Posterior vena cava (tissue), 2 donors: ENCODE data around the gene PTCD1. TPM values are rescaled to one million over a fixed set of nuclear protein-coding genes. Genes with fewer than 3 reads are reported as not detected.
"Not testable (repeated sequence)": the region's sequence is repeated elsewhere in the genome, so short reads cannot be mapped to it uniquely, and the experiment has no call there.

Experiments used
- DNase-seq: peaks from one replicate; pipeline ENCODE4 v3.0.0-alpha.2; 2020; ENCODE audit warnings: low spot score
- intact Hi-C, 2 donors: fragments of 100-400 bp; cut with DNase I; formaldehyde crosslinking; loops; one replicate each; pipeline versions ENCODE4 v1.14.1 to v1.14.2; 2022 to 2023
- total RNA-seq, 2 donors: library from RNA; stranded (reverse); fragmentation: NEBNext Ultra II Directional; extraction: Animal tissue kit (Norgen Biotek cat#: 25700); gene quantifications; one replicate each; pipeline ENCODE4 v1.2.1, GENCODE V29; 2021
- donor health status: DM: yes; HTN: yes; CAD: no.
- donor health status: DM: yes; HTN: yes; CAD: no.

Gene PTCD1
- total RNA-seq, 2 donors from 2014 or later = 3.1 to 5.6 TPM

DNA sequence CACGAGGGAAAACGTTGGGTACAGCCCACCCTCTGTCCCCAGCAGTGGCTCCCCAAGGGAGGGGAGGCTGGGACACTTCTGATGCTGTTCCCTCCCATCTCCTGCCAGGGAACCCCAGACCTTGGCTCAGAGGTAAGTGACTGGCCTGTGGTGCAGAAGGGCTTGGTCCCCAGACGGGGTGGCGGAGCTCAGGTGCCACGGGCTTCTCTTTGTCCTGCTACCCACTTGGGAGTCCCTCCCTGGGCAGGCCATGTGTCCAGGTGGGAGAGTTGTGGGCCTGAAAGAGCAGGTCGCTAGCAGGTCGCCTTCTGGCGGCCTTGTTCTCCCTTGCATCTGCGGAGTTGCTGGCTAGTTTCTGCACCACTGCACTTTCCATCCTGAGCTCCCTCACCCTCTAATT is 17.3 kb upstream of the PTCD1 start:
- intact Hi-C loops = no loop called here
- no peak for DNase-seq

DNA sequence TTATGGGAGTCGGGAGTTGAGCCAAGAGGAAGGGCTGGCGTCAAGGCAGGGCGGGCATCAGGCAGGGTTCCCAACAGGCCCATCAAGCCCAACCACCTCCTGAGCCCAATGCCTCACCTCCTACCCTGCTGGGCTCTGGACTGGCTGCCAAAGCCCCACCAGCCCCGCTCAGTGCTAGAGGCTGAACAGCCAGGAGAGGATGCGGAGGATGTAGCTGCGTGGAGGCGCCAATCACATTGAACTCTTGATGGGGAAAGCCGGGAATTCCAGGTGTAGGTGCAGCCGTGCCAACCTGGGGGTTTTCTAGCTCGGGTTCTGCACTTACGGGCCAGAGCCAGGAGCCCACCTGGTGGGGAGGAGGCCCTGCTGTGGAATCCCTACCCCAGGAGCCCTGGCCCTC is 14.5 kb upstream of the PTCD1 start:
- DNase-seq = no peak
- intact Hi-C loops = loop anchor here in 1 of 2 donors (5.0 kb wide), 1 partner anchor 46 kb away; the partner anchor contains the start of genes BUD31 and PDAP1

DNA sequence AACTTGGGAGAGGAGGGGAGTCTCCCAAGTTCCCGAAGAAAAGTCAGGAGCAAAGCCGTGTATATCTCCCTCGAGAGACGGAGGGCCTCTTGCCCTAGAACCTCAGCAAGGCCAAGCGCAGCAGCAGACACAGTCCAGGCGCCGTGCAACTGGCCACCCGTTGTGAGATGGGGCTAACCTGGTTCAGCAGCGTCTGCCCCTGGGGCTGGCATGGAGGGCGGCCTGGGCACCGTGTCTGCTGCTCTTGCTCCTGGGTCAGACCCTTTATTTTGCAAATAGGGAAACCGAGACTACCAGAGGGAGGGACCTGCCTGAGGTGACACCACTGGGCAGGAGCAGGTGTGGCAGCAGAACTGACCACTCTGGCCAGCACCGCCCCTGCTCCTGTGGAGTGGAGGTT is 13.9 kb upstream of the PTCD1 start:
- intact Hi-C loops = loop anchor here in 1 of 2 donors (5.0 kb wide), 1 partner anchor 45 kb away; the partner anchor contains the start of genes BUD31 and PDAP1
- no peak for DNase-seq

DNA sequence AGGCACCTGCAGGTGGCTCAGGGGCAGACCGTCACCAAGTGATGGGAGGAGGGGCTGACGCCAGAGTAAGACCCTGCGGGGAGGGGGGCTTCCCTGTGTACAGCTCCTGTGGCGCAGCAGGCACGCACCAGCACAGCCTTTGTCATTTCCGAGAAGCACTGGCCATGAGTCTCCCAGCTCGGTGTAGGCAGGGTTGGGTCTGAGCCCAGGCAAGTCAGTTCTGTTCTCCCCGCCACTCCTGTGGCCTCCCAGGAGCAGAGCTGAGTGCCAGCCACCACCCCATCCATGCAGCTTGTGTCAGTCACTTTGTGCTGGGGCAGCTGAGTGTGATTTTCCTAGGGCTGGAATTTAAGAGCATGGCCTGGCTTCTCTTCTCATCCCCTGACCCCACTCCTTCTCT is 13.3 kb upstream of the PTCD1 start:
- intact Hi-C loops = loop anchor here in 1 of 2 donors (5.0 kb wide), 1 partner anchor 45 kb away; the partner anchor contains the start of genes BUD31 and PDAP1
- no peak for DNase-seq

DNA sequence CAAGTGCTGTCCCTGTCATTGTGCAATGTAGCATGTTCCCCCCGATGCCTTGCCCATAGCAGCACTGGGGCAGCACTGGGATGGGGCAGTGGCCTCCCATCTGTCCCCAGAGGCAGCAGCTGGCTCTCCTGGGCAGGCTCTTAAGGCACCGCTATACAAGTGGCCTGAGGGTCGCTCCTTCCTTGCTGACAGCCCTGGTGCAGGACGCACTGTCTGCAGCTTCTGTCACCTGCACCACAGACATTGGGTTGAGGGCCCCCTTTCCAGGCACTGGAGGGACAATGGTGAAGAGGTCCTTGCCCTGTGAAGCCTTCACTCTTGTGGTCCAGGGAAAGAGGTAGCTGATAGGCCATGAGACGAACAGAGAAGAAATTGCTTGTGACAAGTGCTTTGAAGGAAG is 10.7 kb upstream of the PTCD1 start:
- intact Hi-C loops = no loop called here

DNA sequence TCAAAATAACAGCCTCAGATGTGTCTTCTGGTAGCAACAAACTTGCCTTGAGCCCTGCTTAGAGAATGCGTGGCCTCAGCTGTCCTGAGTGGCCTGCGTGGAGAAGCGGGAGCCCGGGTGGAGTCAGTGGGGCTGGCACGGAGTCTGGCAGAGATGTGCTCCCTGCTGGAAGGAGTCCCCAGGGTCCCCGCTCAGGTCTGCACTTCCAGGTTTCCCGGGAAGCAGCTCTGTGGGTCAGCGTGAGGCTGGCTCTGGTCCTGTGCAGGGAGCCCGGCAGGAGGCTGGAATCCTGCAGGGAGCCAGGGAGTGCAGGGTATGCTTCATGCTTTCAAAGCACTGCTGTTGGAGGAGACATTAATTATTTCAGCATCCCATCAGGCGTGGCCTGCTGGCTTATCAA is 10.3 kb upstream of the PTCD1 start:
- DNase-seq = no peak
- intact Hi-C loops = no loop called here

More for the DNA sequence above, 10.7 kb upstream of the PTCD1 start:
- DNase-seq = no peak

DNA sequence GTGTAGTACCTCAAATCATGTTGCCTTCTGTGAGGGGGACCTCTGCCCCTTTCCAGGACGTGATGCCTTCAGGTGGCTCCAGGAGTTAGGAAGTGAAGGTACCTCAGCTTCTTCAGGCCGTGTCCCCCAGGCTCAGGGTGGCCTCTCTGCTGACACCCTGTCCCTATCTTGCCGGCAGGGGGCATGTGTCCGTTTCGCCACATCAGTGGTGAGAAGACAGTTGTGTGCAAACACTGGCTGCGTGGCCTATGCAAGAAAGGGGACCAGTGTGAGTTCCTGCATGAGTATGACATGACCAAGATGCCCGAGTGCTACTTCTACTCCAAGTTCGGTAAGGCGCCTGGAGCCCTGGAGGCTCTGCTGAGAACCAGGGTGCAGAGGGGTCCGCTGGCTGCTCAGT is 9.3 kb upstream of the PTCD1 start:
- no peak for DNase-seq
- intact Hi-C loops = loop anchor here in 1 of 2 donors (2.0 kb wide), 1 partner anchor 57 kb away; the partner anchor contains the start of gene ZKSCAN5

DNA sequence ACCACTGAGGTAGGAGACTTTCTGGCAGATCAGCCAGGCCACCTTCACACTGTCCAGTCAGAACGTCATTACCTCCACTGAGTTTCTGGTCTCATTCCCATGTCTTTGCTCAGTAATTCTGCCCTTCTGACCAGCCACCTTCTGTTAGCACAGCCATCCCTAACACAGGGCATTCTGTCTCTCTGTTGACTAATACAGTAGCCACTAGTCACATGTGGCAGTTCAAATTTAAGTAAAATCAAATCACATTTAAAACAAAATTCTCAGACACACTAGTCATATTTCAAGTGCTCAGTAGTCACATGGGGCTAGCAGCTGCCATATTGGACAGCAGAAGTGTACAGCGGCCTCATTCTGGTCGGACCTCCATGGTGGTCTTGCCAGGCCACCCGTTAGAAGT is 7.5 kb upstream of the PTCD1 start:
- no peak for DNase-seq
- intact Hi-C loops = loop anchor here in 1 of 2 donors (2.0 kb wide), 1 partner anchor 59 kb away; the partner anchor contains the start of gene ZKSCAN5

DNA sequence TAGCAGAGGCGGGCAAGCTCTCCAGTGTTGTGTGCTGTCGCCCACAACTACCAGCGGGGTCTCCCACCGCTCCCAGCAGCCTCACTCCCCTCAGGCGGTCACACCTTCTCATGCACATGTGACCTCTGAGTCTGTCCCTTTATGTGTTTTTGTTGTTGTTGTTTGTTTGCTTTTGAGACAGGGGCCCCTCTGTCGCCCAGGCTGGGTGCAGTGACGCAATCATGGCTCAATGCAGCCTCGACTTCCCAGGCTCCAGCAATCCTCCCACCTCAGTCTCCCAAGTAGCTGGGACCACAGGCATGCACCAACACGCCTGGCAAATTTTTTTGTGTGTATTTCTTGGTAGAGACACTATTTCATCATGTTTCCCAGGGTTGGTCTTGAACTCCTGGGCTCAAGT is 1.6 kb upstream of the PTCD1 start:
- intact Hi-C loops = no loop called here
- no peak for DNase-seq

DNA sequence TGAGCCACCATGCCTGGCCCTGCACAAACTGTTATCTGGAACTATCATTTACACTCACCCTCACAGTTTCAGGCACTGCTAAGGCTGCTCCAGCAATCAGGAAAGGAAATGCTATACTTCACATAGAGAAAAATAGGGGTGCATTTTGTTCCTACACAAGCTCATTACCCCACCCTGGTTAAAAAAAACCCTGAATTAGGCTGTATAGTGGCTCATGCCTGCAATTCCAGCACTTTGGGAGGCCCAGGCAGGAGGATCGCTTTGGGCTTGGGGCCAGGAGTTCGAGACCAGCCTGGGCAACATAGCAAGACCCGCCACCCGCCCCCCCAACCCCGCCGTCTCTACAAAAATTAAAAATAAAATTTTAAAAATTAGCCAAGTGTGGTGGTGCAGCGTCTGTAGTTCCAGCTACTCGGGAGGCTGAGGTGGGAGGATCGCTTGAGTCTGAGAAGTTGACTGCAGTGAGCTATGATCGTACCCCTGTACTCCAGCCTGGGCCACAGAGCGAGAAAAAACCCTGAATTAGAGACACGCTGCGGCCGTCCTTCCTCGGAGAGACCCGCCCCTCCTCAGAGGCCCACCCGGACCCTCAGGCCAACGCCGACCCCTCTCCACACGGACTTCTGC is 539 bp downstream of the PTCD1 start:
- intact Hi-C loops = no loop called here

DNA sequence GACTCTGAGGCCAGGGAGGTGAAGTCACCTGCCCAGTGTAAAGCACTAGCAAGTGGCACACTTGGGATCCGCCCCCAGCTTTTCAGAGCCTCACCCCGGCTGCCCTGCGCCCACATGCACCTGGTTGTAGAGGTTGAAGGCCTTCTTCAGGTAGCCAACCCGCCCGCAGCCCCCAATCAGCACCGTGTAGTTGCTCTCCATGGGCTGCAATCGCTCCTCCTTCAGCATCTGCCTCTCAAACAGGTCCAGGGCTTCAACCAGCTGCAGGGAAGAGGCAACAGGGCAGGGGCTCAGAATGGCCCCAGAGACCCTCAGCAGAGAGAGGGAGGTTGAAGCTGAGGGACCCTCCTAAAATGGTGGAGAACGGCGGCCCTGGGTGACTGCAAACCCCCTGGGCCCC is 5.4 kb downstream of the PTCD1 start:
- intact Hi-C loops = no loop called here
- DNase-seq = no peak

More for the DNA sequence above, 539 bp downstream of the PTCD1 start:
- no peak for DNase-seq

DNA sequence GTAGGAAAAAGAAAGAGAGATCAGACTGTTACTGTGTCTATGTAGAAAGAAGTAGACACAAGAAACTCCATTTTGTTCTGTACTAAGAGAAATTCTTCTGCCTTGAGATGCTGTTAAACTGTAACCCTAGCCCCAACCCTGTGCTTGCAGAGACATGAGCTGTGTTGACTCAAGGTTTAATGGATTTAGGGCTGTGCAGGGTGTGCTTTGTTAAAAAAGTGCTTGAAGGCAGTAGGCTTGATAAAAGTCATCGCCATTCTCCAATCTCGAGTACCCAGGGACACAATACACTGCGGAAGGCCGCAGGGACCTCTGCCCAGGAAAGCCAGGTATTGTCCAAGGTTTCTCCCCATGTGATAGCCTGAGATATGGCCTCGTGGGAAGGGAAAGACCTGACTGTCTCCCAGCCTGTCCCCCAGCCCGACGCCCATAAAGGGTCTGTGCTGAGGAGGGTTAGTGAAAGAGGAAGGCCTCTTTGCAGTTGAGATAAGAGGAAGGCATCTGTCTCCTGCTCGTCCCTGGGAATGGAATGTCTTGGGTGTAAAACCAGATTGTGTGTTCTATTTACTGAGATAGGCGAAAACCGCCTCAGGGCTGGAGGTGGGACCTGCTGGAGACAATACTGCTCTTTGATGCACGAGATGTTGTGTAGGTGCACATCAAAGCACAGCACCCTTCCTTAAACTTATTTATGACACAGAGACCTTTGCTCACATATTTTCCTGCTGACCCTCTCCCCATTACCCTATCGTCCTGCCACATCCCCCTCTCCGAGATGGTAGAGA is 6.7 kb downstream of the PTCD1 start:
- intact Hi-C loops, DNase-seq: not testable (repeated sequence)

DNA sequence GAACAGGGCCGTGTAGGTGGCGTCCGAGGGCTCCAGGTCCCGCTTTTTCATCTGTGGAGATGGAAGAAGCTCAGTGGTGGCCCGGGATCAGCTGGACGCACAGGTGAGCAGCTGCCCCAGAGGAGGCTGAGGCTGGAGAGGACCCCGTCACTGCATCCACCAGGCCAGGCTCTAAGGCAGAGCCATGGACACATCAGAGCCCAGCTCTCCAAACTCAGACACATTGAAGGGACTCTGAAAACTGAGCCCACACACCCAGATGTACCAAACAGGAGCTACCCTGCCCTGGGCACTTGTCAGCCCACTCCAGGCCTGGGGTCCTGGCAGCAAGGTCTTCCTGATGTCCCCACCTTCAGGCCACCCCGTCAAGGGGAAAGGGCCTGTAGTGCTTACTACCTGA is 8.8 kb downstream of the PTCD1 start:
- intact Hi-C loops = loop anchor here in 1 of 2 donors (10.0 kb wide), 1 partner anchor 1955 kb away; no protein-coding TSS in a partner anchor
- DNase-seq = no peak

DNA sequence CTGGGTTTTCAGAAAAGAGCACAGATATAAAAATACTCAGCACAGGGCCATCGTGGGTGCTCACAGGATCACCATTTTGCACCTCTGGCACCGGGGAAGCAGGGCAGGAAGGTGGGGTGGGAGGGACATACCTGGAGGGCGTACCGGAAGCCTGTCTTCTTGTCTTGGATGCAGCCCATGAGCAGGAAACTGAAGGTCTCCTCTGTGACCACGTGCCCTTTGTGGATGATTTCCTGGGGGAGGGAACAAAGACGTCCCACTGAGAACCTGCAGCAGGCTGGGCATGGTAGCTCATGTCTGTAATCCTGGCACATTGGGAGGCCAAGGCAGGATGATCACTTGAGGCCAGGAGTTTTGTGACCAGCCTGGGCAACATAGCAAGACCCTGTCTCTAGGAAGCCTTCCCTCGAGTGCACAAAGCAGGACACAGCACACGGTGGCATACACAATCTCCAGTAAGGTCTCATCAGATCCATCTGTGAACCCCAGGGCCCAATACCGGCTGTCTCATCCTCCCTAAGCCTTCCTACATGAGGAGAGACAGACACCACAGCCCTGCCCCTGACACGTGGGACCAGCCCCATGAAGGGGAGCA is 9.5 kb downstream of the PTCD1 start:
- no peak for DNase-seq
- intact Hi-C loops = loop anchor here in 1 of 2 donors (10.0 kb wide), 1 partner anchor 1954 kb away; no protein-coding TSS in a partner anchor

DNA sequence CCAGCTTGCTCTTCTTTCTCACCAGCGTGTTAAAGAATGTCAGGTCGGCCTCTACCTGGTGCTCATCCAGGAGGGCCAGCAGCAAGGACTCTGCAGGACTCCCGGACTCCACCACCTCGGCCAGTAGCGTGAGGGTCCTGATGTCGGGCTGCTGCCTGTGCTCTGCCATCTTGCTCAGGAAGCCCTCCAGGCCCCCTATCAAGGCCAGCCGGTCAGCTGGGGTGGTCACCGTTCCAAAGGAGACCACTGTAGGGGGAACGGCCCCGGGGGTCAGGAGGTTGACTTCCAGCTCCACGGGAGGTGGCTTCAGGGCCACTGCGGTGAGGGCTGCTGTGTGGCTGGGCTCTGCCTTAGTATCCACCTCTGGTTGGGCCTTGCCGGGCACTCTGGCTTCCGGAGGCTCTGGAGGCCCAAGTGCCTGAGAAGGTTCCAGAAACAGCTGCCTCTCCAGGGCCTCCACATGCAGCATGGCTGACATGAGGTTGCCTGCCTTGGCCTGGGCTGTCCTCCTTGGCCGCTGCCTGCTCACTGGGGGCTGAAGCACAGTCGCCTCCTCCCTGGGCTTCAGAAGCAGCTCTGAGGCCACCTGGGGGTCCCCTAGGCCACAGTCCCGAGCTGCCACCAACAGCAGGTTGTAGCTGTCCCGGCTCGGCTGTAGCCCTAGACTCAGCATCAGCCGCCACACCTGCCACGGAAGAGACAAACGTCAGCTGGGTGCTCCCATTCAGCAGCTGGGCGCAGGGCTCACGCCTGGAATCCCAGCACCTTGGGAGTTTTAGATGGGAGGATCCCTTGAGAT is 13.5 kb downstream of the PTCD1 start:
- intact Hi-C loops = loop anchor here in 1 of 2 donors (10.0 kb wide), 1 partner anchor 1950 kb away; no protein-coding TSS in a partner anchor
- DNase-seq = no peak

DNA sequence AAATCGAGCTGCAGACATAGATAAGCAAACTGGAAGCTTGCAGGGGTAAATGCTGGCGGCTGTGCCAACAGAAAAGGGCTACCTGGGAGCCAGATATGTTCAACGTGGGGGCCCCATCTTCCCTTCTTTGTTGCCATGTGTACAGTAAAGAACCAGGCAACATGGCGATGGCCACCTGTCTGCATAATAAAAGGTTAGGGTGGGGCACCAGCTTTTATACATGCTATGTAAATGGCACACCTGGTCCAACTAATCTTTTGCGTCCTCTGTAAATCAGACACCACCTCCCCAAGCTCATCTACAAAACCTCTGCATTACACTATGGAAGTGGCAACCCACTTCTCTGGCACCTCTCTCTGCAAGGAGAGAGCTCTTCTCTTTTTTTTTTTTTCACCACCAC is 16.0 kb downstream of the PTCD1 start:
- DNase-seq = no peak
- intact Hi-C loops = loop anchor here in 1 of 2 donors (10.0 kb wide), 1 partner anchor 1948 kb away; no protein-coding TSS in a partner anchor

DNA sequence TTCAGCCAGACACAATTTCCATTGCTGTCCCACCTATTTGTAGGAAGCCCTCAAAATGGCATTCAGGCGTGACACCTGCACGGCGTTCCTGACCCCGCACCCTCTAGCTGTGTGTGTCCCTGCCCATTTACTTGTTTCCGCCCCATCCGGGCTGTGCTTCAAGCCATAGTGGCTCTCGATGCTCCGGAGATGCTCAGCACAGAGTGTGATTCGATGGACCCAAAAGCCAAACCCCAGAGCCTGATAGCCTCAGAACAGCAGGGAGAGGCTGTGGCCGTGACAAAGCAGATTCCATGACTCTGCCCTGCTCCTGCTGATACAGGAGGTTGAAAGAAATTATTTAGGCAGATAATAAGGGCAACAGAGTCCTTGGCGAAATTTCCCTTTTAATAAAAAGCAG is 16.4 kb downstream of the PTCD1 start:
- intact Hi-C loops = loop anchor here in 1 of 2 donors (10.0 kb wide), 1 partner anchor 1947 kb away; no protein-coding TSS in a partner anchor
- no peak for DNase-seq

DNA sequence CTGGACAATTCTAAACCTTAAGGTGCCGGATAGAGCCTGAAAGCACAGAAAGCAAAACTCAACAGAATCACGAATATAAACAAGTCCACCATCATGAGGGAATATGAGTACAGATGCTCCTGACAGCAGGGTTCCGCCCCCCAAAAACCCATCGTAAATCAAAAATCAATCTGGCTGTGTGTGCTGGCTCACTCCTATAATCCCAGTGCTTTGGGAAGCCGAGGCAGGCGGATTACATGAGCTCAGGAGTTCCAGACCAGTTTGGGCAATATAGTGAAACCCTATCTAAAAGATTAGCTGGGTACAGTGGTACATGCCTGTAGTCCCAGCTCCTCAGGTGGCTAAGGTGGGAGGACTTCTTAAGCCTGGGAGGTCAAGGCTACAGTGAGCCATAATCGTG is 17.6 kb downstream of the PTCD1 start:
- DNase-seq = no peak
- intact Hi-C loops = loop anchor here in 1 of 2 donors (10.0 kb wide), 1 partner anchor 1946 kb away; no protein-coding TSS in a partner anchor

DNA sequence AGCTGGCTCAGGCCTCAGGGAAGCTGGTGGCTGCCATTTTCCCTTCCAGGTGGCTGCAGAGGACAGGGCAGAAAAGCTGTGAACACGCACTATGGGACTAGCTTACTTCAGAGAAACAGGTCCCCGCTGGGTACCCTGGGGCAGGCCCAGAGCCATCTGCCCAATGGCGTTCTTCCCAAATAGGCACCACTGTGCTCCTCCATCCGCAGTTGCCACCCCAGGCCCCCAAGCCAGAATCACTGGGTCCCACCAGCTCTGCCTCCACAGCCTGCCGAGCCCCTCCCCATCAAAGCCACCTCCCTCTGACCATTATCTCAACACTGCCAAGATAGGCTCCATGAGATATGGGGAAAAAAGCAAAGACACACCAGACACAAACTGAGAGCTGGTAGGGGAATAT is 18.4 kb downstream of the PTCD1 start:
- no peak for DNase-seq

More for the DNA sequence above, 18.4 kb downstream of the PTCD1 start:
- intact Hi-C loops = loop anchor here in 1 of 2 donors (10.0 kb wide), 1 partner anchor 1945 kb away; no protein-coding TSS in a partner anchor
